ENCODE measurements around the gene ZNF236.
"Not testable (repeated sequence)": the region's sequence is repeated elsewhere in the genome, so short reads cannot be mapped to it uniquely, and the experiment has no call there.

The ZNF236 gene

DNA sequence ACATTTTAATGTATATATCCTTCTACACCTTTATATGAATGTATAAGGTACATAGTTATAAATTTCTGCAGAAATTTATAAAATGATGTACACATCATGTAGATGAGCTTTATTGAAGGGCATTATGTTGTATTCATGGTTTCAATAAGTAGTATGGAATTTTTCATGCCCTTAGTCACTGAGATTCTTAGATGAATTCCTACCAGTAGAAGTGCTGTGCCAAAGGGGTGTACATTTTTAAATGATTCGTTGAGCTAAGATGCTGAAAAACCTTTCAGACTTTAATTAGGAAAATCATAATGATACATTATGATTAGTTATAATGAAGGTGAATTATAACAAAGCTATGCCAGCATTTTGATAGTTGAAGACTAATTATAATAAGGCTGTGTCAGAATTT lies 115.2 kb downstream of the ZNF236 start:
- no peak overlapping the region for H3K27ac ChIP-seq
- peaks cover 48% of the 10 kb centered on the region for H3K36me3 ChIP-seq
- no peaks in the 10 kb centered on the region for H3K9me3 ChIP-seq
- H3K4me1 ChIP-seq (ENCODE audit: control insufficient read depth in 1 of 2, insufficient read depth in 1 of 2, low read depth in 1 of 2, low read length in 1 of 2) = no peaks in the 10 kb centered on the region
- no peaks in the 10 kb centered on the region for H3K27me3 ChIP-seq
- TF ChIP-seq, protein P1, sequence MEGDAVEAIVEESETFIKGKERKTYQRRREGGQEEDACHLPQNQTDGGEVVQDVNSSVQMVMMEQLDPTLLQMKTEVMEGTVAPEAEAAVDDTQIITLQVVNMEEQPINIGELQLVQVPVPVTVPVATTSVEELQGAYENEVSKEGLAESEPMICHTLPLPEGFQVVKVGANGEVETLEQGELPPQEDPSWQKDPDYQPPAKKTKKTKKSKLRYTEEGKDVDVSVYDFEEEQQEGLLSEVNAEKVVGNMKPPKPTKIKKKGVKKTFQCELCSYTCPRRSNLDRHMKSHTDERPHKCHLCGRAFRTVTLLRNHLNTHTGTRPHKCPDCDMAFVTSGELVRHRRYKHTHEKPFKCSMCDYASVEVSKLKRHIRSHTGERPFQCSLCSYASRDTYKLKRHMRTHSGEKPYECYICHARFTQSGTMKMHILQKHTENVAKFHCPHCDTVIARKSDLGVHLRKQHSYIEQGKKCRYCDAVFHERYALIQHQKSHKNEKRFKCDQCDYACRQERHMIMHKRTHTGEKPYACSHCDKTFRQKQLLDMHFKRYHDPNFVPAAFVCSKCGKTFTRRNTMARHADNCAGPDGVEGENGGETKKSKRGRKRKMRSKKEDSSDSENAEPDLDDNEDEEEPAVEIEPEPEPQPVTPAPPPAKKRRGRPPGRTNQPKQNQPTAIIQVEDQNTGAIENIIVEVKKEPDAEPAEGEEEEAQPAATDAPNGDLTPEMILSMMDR (IDR thresholded peaks at IDR 0.05) = no peak
- no peak overlapping the region for H3K4me3 ChIP-seq (ENCODE audit: low read depth in 1 of 2, low read length in 1 of 2)

DNA sequence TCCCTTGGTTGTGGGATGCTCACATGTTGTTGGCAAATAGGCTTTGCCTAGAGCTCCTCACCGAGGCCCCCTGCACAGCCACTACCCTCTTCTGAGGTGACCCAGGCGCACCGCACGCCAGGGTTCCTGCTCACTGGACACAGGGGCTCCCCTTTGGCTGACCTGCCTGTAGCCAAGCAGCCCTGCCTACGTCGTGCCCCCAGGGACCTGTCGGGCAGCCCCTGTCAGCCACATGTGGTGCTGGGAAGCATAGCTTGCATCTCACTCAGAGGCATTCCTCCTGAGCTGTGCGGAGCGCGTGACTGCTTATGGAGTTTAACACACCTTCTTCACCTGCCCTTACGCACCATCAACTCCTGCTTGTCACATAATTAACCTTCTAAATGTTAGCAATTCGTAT lies 116.3 kb downstream of the ZNF236 start:
- no peaks in the 10 kb centered on the region for H3K9me3 ChIP-seq
- no peak overlapping the region for H3K4me3 ChIP-seq (ENCODE audit: low read depth in 1 of 2, low read length in 1 of 2)
- no peak overlapping the region for H3K27ac ChIP-seq
- H3K4me1 ChIP-seq (ENCODE audit: control insufficient read depth in 1 of 2, insufficient read depth in 1 of 2, low read depth in 1 of 2, low read length in 1 of 2) = no peaks in the 10 kb centered on the region
- H3K36me3 ChIP-seq = peaks cover 43% of the 10 kb centered on the region
- TF ChIP-seq, protein P1 (IDR thresholded peaks at IDR 0.05) = no peak
- H3K27me3 ChIP-seq = no peaks in the 10 kb centered on the region

DNA sequence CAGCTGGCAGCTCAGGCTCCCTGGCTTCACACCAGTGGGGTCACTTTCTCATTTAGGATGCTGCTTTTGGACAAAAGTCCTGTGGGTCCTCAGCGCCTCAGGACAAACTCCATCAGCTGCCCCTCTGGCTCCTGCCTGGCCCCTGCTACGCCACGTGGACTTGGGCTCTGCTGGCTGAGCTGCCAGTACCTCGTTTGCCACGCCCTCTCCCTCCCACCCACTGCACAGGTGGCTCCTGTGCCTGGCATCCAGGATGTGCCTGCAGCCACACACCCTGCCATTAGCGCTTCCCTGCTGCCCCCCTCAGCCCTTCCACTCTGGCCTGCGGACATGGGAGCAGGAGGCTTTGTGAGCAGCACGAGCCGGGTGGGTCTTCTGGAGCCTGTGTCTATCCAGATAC lies 118.9 kb downstream of the ZNF236 start:
- no peaks in the 10 kb centered on the region for H3K9me3 ChIP-seq
- TF ChIP-seq, protein P1 (IDR thresholded peaks at IDR 0.05) = no peak
- H3K4me1 ChIP-seq (ENCODE audit: control insufficient read depth in 1 of 2, insufficient read depth in 1 of 2, low read depth in 1 of 2, low read length in 1 of 2) = peaks cover 3 to 4% of the 10 kb centered on the region in 2 experiments
- H3K4me3 ChIP-seq (ENCODE audit: low read depth in 1 of 2, low read length in 1 of 2) = no peak overlapping the region
- no peak overlapping the region for H3K27ac ChIP-seq
- peaks cover 34% of the 10 kb centered on the region for H3K36me3 ChIP-seq
- H3K27me3 ChIP-seq = no peaks in the 10 kb centered on the region

DNA sequence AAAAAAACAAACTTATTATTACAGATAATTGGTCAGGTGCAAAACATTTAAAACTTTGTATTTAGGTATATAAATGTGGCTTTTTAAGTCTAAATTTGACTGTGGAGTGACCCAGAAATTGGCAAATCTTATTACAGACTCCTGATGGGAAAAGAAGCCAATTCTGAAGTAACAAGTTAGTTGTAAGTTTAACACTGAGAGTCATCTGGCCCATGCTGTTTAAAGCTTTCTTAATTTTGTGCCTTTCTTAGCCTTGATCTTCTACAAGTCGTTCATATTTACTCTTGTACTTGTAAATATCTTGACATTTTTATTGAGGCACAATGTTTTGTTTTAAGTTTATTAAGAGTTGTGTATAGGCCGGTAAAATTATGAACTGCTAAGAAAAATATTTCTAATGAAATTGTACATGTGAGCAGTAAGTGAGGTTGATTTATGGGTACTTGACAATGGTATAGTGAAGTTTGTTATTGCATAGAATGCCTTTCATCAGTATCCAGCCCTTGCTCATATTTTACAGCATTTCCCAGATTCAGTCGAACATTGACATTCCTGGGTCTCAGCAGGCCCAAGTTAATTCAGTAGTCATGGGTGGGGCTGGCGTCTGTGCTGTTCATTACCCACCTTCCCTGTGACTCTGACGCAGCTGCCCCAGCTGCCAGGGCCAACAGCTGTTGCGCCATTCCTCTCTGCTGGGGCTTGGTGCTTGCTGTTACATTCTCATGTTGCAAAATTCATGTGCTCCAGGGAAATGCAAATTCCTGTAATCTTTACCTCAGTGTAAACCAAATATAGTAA lies 121.4 kb downstream of the ZNF236 start:
- H3K9me3 ChIP-seq = no peaks in the 10 kb centered on the region
- H3K36me3 ChIP-seq = peaks cover 28% of the 10 kb centered on the region
- TF ChIP-seq, protein P1 (IDR thresholded peaks at IDR 0.05) = no peak
- H3K4me1 ChIP-seq (ENCODE audit: control insufficient read depth in 1 of 2, insufficient read depth in 1 of 2, low read depth in 1 of 2, low read length in 1 of 2) = peaks cover 3 to 4% of the 10 kb centered on the region in 2 experiments
- no peak overlapping the region for H3K4me3 ChIP-seq (ENCODE audit: low read depth in 1 of 2, low read length in 1 of 2)
- H3K27me3 ChIP-seq = no peaks in the 10 kb centered on the region
- no peak overlapping the region for H3K27ac ChIP-seq

DNA sequence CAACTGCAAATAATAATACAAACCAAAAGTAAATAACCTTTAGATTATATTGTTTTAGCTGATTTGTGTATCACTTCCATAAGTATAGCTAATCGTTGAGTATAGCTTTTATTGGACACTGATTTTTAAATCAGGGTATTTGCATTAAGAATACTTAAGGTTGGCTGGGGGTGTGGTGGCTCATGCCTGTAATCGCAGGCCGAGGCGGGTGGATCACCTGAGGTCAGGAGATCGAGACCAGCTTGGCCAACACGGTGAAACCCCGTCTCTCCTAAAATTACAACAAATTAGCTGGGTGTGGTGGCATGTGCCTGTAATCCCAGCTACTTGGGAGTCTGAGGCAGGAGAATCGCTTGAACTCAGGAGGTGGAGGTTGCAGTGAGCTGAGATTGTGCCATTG lies 122.0 kb downstream of the ZNF236 start:
- not testable (repeated sequence) for H3K9me3 ChIP-seq; H3K4me1 ChIP-seq (ENCODE audit: control insufficient read depth in 1 of 2, insufficient read depth in 1 of 2, low read depth in 1 of 2, low read length in 1 of 2); H3K27me3 ChIP-seq; H3K4me3 ChIP-seq (ENCODE audit: low read depth in 1 of 2, low read length in 1 of 2); H3K27ac ChIP-seq
- H3K36me3 ChIP-seq = peaks cover 27% of the 10 kb centered on the region

DNA sequence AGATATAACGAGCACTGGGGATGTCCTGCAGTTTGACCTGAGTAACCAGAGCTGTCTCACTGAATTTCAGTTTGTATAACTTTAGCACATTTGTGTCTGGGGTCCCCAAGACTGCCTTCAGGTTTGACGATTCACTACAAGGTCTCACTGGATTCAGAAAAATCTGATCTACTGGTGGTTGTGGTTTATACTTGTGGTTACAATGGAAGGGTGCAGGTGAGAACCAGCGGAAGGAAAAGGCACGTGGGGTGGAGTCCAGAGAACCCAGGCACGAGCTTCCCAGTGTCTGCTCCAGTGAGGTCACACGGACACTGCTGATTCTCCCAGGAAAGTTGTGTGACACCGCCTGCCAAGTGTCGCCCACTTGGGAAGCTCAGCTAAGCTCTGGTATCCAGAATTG lies 126.0 kb downstream of the ZNF236 start:
- Histone ChIP-seq H3K36me3 (peaks cover 44% of the 10 kb centered on the region), H3K27ac (no peak overlapping the region), H3K4me1 (ENCODE audit: control insufficient read depth in 1 of 2, insufficient read depth in 1 of 2, low read depth in 1 of 2, low read length in 1 of 2) (peaks cover 3 to 4% of the 10 kb centered on the region in 2 experiments), H3K9me3 (no peaks in the 10 kb centered on the region), H3K27me3 (no peaks in the 10 kb centered on the region), H3K4me3 (ENCODE audit: low read depth in 1 of 2, low read length in 1 of 2) (no peak overlapping the region)
- TF ChIP-seq, protein P1 (IDR thresholded peaks at IDR 0.05) = no peak

Data from neutrophil (primary cell).